Colonic mucosa (tissue), 4 donors: ENCODE data around the gene MRPL10. TPM values are rescaled to one million over a fixed set of nuclear protein-coding genes. Genes with fewer than 3 reads are reported as not detected.
A peak's percentile ranks its signal among the peaks of the same experiment; 100 is the strongest.

ENCODE experiments used
- DNase-seq: peaks from one replicate; pipeline ENCODE4 v3.0.0-alpha.2; 2020
- H3K27ac ChIP-seq: fragments of 200-600 bp; one replicate; pipeline ENCODE4 v1.8.0; 2021
- H3K27me3 ChIP-seq: fragments of 200-600 bp; one replicate; pipeline ENCODE4 v1.8.0; 2021
- H3K36me3 ChIP-seq: fragments of 200-600 bp; one replicate; pipeline ENCODE4 v1.8.0; 2021
- H3K4me1 ChIP-seq: fragments of 200-600 bp; one replicate; pipeline ENCODE4 v1.8.0; 2021; ENCODE audit warnings: mild to moderate bottlenecking
- H3K4me3 ChIP-seq: fragments of 200-600 bp; one replicate; pipeline ENCODE4 v1.8.0; 2021
- H3K9ac ChIP-seq, 2 donors: one replicate each; pipeline ENCODE4 v1.7.0; 2013; ENCODE audit warnings: control low read depth in 2 of 2, low read depth in 2 of 2, low read length in 2 of 2
- H3K9me3 ChIP-seq: fragments of 200-600 bp; one replicate; pipeline ENCODE4 v1.8.0; 2021
- intact Hi-C: fragments of 100-400 bp; cut with DNase I; formaldehyde crosslinking; loops from one replicate; pipeline ENCODE4 v1.14.1; 2022
- total RNA-seq, 2 donors: library from RNA; stranded (reverse); fragmentation: NEBNext Ultra II Directional in 1 of 2; extraction: Animal tissue kit (Norgen Biotek cat#: 25700) in 1 of 2; gene quantifications; one replicate each; pipeline ENCODE4 v1.2.1, GENCODE V29; 2021
- TF ChIP-seq, protein P1 (sequence below): fragments of 200-600 bp; IDR thresholded peaks from one replicate; pipeline ENCODE4 v1.8.0; 2022; ENCODE audit warnings: antibody characterized with exemption, mild to moderate bottlenecking
- donor health status: healthy.
- donor health status: DM: no; HTN: no; CAD: no.
- donor health status: DM: no; HTN: no; CAD: no.

Gene MRPL10
- total RNA-seq, 2 donors from 2014 or later, result 32.2 to 50.8 TPM

DNA sequence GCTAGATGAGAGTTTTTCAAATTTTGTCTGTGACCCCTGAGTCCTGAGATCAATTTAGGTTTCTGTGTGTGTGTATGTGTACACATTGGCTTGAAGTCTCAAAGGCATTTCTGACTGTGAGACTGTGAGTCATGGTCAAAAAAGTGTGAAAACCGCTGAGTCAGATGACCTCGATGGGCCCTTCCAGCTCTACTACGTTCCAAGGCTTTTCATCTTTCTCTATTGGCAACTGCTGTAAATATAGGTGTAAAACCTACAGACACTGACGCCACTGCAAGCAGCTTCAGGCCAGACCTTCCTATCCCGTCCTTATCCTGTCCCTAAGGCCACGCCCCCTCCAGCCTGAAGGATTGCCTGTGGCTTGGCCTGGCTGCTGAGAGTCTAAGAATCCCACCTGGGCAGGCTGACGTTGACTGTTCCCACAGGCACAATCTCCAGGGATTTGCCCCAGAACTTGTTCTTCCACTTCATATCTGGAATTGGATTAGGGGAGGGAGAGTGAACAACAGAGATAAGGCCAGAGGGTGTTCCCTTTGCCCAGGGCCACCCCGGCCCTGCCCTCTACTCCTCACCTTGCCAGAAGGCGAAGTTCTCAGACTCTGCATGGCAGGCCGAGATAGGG is 21.0 kb downstream of the MRPL10 start:
- intact Hi-C loops, result no loop called here
- Histone ChIP-seq H3K27me3 (no peaks in the 10 kb centered on the region), H3K9me3 (no peaks in the 10 kb centered on the region), H3K9ac (peak overlapping the region; percentile 3 to 37), H3K4me3 (no peak overlapping the region), H3K36me3 (peaks cover 16% of the 10 kb centered on the region), H3K27ac (peak overlapping the region; percentile 51), H3K4me1 (peaks cover 12% of the 10 kb centered on the region)
- TF ChIP-seq, protein P1, sequence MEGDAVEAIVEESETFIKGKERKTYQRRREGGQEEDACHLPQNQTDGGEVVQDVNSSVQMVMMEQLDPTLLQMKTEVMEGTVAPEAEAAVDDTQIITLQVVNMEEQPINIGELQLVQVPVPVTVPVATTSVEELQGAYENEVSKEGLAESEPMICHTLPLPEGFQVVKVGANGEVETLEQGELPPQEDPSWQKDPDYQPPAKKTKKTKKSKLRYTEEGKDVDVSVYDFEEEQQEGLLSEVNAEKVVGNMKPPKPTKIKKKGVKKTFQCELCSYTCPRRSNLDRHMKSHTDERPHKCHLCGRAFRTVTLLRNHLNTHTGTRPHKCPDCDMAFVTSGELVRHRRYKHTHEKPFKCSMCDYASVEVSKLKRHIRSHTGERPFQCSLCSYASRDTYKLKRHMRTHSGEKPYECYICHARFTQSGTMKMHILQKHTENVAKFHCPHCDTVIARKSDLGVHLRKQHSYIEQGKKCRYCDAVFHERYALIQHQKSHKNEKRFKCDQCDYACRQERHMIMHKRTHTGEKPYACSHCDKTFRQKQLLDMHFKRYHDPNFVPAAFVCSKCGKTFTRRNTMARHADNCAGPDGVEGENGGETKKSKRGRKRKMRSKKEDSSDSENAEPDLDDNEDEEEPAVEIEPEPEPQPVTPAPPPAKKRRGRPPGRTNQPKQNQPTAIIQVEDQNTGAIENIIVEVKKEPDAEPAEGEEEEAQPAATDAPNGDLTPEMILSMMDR, result no peak
- peak; percentile 93 for DNase-seq

DNA sequence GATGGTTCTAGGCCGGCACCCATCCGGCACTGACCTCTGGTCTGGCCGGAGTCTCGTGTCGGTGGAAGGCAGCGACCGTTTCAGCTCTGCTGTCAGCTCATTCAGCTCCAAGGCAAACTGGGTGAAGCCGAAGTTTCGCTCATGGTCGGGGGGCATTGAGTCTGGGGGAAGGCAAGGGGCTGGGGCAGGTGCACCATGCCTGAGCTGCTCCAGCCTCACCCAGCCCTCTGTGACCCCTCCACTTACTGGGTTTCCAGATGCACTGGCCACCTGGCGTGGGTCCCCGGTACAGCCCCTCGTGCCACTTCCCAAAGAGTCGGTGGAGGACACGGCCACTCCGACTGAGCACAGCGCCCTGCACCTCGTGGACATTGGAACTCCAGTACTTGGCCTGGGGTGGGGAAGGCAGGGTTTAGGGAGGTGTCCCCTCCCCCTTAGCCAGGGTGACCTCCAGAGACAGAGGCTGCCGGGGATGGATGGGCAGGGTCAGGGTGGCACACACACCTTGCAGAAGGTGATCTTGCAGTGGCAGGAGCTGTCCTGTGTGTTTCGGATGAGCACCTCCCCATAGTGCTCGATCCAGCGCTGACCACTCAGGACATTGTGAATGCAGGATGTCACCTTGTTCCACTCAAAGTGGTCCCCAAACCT is 22.4 kb downstream of the MRPL10 start:
- intact Hi-C loops, result loop anchor here (10.0 kb wide), 2 partner anchors 114 to 144 kb away; partner anchors contain the start of gene TBKBP1
- TF ChIP-seq, protein P1, result no peak
- H3K9ac ChIP-seq, result no peak overlapping the region
- H3K4me3 ChIP-seq, result no peak overlapping the region
- H3K36me3 ChIP-seq, result peaks cover 16% of the 10 kb centered on the region
- no peaks in the 10 kb centered on the region for H3K27me3 ChIP-seq
- peaks cover 7% of the 10 kb centered on the region for H3K4me1 ChIP-seq
- no peaks in the 10 kb centered on the region for H3K9me3 ChIP-seq
- no peak overlapping the region for H3K27ac ChIP-seq
- DNase-seq, result no peak

DNA sequence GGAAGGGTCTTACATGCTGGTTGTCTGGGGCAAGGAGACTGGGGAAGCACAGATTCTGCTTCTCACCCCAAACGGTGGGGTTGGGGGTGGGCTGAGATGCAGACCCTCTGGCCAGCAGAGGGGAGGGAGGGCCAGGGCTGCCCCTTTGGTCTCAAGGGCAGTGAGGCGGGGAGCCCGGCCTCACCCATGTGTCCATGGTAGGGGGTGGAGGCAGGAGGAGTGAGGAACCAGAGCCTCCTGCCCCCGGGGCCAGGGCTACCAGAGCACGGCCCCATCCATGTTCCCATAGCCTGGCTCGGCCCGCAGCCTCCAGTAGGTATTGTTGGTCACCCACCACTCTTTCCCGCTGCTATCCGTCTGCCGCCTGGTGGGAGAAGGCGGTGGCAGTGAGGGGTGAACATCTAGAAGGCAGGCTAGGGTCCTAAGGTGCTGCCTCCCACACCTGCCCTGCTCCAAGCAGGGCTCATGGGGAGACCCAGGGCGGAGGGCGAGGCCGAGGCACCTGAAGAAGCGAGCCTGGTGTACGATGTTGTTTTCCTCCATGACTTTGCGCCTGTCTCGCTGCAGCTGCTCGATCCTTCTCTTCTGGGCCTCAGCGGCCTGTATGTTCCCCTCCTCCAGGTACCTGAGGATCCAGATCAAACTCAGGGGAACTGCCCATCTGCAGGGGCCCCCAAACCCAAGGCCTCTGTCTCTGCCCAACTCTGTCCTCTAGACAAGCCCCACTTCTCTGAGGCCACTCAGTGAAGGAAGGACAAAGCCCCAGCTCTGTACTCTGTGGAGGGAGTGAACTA is 23.1 kb downstream of the MRPL10 start:
- no peak for DNase-seq
- Histone ChIP-seq H3K9me3 (no peaks in the 10 kb centered on the region), H3K36me3 (peaks cover 16% of the 10 kb centered on the region), H3K27me3 (no peaks in the 10 kb centered on the region), H3K9ac (no peak overlapping the region), H3K4me3 (no peak overlapping the region), H3K4me1 (peaks cover 7% of the 10 kb centered on the region), H3K27ac (no peak overlapping the region)
- TF ChIP-seq, protein P1, result no peak
- intact Hi-C loops, result loop anchor here (10.0 kb wide), 2 partner anchors 113 to 143 kb away; partner anchors contain the start of gene TBKBP1

DNA sequence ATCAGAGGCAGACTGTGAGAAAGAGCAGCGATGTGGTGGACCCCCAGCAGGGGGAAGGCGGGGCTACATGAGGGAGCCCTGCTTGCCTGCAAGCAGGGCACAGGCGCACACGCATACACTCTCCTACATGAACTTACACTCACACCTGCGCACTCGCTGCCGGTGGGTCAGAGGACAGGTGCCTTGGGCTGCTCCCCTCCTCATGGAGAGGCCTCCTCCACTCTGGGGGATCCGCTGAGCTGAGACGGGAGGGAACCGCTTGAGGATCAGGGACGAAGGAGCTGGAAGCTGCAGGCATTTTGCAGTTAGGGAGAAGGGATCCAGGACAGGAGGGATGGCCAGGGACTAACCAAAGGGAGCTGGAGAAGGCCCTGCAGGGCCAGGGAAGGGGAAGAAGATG is 23.9 kb downstream of the MRPL10 start:
- no peak for DNase-seq
- no peak overlapping the region for H3K9ac ChIP-seq
- H3K27ac ChIP-seq, result no peak overlapping the region
- no peak overlapping the region for H3K4me3 ChIP-seq
- no peaks in the 10 kb centered on the region for H3K9me3 ChIP-seq
- H3K4me1 ChIP-seq, result peaks cover 7% of the 10 kb centered on the region
- peaks cover 16% of the 10 kb centered on the region for H3K36me3 ChIP-seq
- intact Hi-C loops, result loop anchor here (10.0 kb wide), 2 partner anchors 113 to 143 kb away; partner anchors contain the start of gene TBKBP1
- TF ChIP-seq, protein P1, result no peak
- no peaks in the 10 kb centered on the region for H3K27me3 ChIP-seq

DNA sequence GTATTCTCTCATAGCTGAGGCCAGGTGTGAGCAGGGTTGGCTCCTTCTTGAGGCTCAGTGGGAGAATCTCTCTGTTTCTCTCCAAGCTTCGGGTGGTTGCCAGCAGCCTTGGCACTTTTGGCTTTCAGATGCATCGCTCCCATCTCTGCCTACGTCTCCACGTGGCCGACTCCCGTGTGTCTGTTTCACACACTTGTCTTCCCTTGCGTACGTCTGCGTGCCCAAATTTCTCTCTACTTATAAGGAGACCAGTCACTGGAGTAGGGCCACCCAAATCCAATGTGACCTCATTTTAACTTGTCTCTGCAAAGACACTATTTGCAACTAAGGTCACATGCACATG is 24.5 kb downstream of the MRPL10 start:
- H3K4me1 ChIP-seq, result peaks cover 7% of the 10 kb centered on the region
- no peak overlapping the region for H3K4me3 ChIP-seq
- H3K27ac ChIP-seq, result no peak overlapping the region
- no peak overlapping the region for H3K9ac ChIP-seq
- peaks cover 16% of the 10 kb centered on the region for H3K36me3 ChIP-seq
- DNase-seq, result no peak
- intact Hi-C loops, result loop anchor here (10.0 kb wide), 2 partner anchors 112 to 142 kb away; partner anchors contain the start of gene TBKBP1
- TF ChIP-seq, protein P1, result no peak
- H3K9me3 ChIP-seq, result no peaks in the 10 kb centered on the region
- H3K27me3 ChIP-seq, result no peaks in the 10 kb centered on the region
